HG03575 (cell line): Measurements from ENCODE around the gene LMAN1.

Experiments
- ATAC-seq: cut with Tn5 transposase; IDR thresholded peaks from one replicate; pipeline ENCODE4 v1.9.1; 2021; ENCODE audit not compliant: unreplicated experiment, insufficient number of reproducible peaks, low FRiP score; ENCODE audit errors: extremely low read depth

LMAN1 gene

GRCh38 chr18:59376351-59376935, 17.4 kb upstream of the LMAN1 start:
- no peak for ATAC-seq

- no peak for ATAC-seq
Measured at GRCh38 chr18:59374128-59374527, 15.1 kb upstream of the LMAN1 start.

- no peak for ATAC-seq
Measured at GRCh38 chr18:59372975-59373374, 13.9 kb upstream of the LMAN1 start.

GRCh38 chr18:59360381-59360780, 1.3 kb upstream of the LMAN1 start:
- ATAC-seq = no peak

GRCh38 chr18:59359576-59359952, 499 bp upstream of the LMAN1 start:
- no peak for ATAC-seq

GRCh38 chr18:59358414-59358711, 702 bp downstream of the LMAN1 start:
- no peak for ATAC-seq

- ATAC-seq = no peak
Measured at GRCh38 chr18:59357928-59358327, 1.1 kb downstream of the LMAN1 start.

GRCh38 chr18:59354731-59355130, 4.3 kb downstream of the LMAN1 start:
- ATAC-seq = no peak

- ATAC-seq = no peak
Measured at GRCh38 chr18:59353079-59353680, 5.9 kb downstream of the LMAN1 start.

GRCh38 chr18:59352250-59352855, 6.7 kb downstream of the LMAN1 start:
- no peak for ATAC-seq

GRCh38 chr18:59345556-59345955, 13.5 kb downstream of the LMAN1 start:
- ATAC-seq = no peak

GRCh38 chr18:59344996-59345395, 14.1 kb downstream of the LMAN1 start:
- ATAC-seq = no peak

- ATAC-seq = no peak
Measured at GRCh38 chr18:59343926-59344325, 15.1 kb downstream of the LMAN1 start.

GRCh38 chr18:59340817-59341216, 18.2 kb downstream of the LMAN1 start:
- no peak for ATAC-seq

- ATAC-seq = no peak
Measured at GRCh38 chr18:59340312-59340711, 18.8 kb downstream of the LMAN1 start.

- no peak for ATAC-seq
Measured at GRCh38 chr18:59332986-59333385, 26.1 kb downstream of the LMAN1 start.

- no peak for ATAC-seq
Measured at GRCh38 chr18:59328683-59329082, 30.4 kb downstream of the LMAN1 start.

GRCh38 chr18:59325965-59326364, 33.1 kb downstream of the LMAN1 start:
- no peak for ATAC-seq

GRCh38 chr18:59324623-59324971, 34.5 kb downstream of the LMAN1 start:
- no peak for ATAC-seq

- ATAC-seq = no peak
Measured at GRCh38 chr18:59323931-59324622, 35.0 kb downstream of the LMAN1 start.
